ENCODE measurements around the gene NEK3.
"Not testable (repeated sequence)": the region's sequence is repeated elsewhere in the genome, so short reads cannot be mapped to it uniquely, and the experiment has no call there.

The NEK3 gene

GRCh38 chr13:52165411-52165810, 6.0 kb upstream of the NEK3 start:
- no peak for DNase-seq

DNA sequence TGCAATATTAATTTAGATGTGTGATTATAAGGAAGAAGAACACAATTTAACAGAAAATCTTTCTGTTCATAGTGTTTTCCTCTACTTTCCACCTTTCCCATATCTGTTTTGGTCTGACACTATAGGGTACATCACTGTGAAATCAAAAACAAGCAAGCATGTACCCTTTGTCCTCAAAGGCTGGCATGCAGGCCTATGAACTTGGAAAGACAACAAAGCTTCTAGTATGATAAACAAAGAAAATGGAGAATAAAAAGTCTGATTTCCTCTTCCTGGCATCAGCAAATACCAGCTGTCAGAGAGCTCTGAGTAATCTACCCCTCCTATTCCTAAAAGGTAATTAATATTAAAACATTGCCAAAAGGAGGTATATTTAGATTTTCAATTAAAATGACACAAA, 5.6 kb upstream of the NEK3 start:
- DNase-seq = no peak

GRCh38 chr13:52163878-52164277, 4.5 kb upstream of the NEK3 start:
- DNase-seq = not testable (repeated sequence)

DNA sequence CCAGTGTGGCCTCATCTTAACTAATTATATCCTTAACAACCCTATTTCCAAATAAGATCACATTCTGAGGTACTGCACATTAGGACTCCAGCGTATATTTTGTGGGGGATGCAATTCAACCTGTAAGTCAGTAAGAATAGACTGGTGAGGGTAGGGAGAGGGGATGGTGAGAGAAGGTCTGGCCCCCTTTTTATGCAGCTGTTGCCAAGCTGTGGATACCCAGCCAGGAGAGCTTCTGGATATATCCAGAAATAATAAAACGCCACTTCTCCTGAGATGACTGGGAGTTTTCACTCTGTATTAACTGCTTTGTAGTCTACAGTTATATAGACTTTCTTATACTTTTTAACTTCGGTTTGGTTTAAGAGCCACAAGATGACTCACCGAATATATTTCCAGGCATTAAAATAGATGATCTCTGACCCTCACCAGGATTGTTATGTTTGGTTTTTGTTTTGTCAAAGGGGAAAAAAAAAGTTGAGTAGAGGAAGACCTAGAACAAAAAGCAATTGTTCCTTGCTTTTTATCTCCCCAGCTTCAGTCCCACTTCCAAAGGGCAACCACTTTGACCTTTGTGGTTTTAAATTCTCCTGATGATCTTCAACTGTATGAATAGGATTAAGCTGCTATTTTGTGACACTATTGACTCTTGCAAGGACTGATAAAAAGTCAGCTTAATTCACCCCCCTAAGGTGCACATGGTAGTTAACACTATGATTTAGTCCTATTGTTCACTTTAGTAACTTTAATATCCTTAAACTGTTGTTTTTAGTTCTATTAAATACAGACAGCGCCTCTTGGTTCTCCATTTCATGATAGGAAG, 3.1 kb upstream of the NEK3 start:
- DNase-seq = no peak

DNA sequence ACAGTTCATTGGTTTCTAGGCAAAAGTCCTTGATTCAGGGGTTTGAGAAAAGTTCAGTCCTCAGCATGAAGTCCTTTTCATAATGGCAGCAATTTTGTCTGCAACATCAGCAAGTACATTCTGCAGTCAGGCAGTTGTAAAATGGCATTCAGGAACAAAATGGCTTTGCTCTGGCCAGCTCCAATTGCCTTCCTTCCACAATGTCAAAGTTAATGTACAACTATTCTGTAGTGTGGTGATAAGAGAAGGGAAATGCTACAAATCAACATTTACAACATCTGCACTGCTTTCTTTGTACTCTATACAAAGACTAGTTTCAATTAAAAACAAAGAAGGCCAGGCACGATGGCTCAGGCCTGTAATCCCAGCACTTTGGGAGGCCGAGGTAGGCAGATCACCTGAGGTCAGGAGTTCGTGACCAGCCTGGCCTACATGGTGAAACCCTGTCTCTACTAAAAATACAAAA, 1.8 kb upstream of the NEK3 start:
- no peak for DNase-seq

GRCh38 chr13:52160506-52160905, 1.1 kb upstream of the NEK3 start:
- DNase-seq = no peak

DNA sequence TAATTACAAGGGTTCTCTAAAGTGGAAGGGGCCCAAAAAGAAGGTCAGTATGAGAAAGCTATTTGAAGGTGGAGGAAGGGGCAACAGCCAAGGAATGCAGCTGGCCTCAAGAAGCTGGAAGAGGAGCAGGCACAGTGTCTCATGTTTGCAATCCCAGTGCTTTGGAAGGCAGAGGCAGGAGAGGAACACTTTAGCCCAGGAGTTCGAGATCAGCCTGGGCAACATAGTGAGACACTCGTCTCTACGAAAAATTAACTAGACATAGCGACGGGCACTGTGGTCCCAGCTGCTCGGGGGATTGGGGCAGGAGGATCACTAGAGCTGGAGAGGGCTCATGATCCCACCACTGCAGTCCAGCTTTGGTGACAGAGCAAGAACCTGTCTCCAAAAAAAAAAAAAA, 656 bp upstream of the NEK3 start:
- DNase-seq = no peak

GRCh38 chr13:52158629-52159158, 703 bp downstream of the NEK3 start:
- peak in 2 of 5 experiments; percentile 1 to 10 for DNase-seq

DNA sequence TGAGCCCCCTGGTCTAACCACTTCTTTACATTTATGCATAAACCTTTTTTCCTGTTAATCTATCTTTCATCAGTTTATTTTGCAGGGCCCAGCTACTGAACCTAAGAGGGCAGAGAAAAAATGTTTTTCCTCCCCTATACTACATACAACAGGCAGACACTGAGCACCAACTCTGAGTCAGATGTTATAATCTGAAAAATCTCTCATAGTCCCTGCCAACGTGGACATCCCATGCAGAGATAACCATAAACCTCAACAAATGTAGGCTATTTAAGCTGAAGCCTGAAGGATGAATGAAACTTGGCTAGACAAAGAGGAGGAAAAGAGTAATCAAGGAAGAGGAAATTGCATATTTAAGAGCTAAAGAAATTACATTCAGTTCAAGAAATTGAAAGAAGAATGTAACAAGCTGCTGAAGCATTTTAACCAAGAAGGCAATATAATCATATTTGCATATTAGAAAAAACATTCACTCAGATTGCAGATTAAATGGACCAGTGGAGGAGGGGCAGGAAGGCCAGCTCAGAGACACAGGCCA, 2.6 kb downstream of the NEK3 start:
- no peak for DNase-seq

- DNase-seq = no peak
These were observed 4.2 kb downstream of the NEK3 start for GRCh38 chr13:52155177-52155576.

- no peak for DNase-seq
These were observed 12.2 kb downstream of the NEK3 start for GRCh38 chr13:52147225-52147624.

DNA sequence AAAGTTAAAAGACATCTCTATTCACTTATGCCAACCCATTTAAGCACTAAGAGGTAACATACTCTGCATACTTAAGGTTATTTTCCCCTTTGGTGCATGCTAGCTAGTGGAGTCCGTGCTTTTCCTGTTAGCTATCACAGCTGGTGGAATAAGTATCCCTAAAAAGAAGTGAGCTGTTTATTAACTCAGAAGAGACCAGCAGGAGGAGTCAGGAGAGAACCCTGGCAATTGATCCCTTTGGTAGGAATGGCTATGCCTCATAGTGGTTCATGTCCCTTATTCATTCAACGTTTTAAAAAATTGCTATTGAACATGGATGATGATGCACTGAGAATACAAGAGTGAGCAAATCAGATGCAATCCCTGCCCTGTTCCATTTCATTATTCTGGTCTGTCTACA, 18.1 kb downstream of the NEK3 start:
- no peak for DNase-seq

DNA sequence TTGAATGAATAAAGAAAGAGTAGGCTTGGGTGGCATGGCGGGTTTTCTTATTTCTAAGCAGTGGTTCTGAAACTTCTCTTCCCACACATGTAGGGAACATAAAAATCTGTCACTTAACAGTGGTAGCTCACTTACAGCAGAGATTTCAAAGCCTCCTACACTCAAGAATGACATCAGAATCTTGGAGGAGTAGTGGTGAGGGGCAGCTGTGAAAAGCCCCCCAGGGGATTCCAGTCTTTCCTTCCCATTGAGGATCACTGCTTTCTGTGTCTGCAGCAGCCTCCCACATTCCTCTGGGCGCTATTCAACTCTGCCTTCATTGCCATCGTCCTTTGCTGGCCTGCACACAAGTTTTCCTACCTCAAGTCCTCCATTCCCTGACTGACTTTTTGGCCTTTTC, 21.9 kb downstream of the NEK3 start:
- DNase-seq = no peak

DNA sequence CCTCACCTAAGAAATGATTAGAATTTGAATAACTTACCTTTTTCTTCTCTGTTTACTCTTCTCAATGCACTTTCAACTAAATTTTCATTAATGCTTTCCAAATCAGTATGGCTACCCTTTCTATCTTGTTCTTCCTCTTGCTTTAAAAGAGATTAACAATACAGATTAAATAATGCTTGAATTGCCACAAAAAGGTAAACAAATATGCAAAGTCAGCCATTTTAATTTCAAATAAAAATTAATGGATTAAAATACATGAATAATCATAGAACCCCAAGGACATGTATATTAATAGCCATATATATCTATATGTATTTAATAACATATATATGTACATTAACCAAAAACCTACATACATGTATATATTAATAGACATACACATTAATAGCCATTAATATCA, 22.6 kb downstream of the NEK3 start:
- DNase-seq = no peak

DNA sequence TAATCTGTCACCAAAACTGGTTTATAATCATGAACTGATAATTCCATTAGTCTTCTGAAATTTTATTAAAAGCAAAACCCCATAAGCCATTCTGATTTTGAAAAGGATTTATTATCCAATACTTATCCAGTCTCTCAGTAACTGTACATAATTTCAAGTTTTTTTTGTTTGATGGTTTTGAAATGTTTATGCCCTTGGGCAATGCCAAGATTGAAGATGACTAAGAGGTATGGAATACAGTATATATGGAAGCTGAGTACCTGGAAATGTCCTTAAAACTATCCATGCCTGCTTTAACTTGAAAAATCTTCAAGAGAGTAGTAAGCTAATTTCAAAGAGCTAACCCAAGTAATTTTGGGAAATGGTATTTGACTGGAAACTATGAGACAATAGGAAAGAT, 28.8 kb downstream of the NEK3 start:
- DNase-seq = no peak

GRCh38 chr13:52128714-52129700, 30.4 kb downstream of the NEK3 start, which contains the start of gene NEK5:
Gene NEK5 (minus strand): TSS chr13:52129073. CDS start chr13:52127482, 1,591 bp downstream.
- peak; percentile 18 to 49 (median 26) for DNase-seq

DNA sequence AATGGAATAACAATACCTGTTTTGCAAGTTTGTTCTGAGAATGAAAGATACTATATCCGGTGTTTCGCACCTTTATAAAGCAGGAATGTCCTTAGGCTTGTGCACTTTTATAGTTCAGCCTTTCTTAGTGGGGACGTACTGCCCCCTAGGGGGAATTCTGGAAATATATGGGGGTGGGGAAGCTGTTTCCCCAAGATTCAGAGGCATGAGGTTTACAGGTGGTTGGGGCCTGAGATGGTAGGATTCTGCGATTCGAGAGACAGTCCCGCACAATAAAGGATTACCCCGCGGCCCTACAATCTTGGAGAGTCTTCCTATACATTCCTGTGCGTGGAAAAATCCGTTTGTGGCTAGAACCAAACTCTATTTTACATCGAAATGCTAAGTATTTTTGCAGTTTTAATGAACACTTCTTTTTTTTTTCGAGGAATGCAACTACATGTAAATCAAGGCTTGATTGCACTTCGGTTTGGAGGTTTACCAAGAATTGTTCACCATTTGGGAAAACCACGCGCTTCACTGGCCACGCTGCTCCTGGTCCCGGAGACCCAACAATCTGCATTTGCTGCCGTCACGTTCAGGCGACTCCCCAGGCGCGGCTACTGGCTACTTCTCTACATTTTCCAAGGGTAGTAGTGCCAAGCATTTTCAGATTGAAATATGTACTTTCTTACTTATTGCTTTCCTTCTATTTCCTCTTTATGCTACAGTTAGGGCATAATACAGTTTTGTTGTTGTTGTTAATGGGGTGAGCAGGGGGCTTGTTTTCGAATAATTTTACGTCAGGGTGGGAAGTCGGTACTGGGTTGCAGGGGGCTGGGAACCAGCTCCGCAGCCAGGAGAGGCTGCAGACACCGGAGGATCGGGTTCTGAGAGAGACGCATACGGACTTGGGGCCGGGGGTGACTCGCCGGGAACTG, 31.4 kb downstream of the NEK3 start:
- DNase-seq = peak in 4 of 5 experiments; percentile 23 to 48 (median 37)

GRCh38 chr13:52127378-52127777, 32.0 kb downstream of the NEK3 start:
- no peak for DNase-seq

- no peak for DNase-seq
These were observed 33.9 kb downstream of the NEK3 start for GRCh38 chr13:52125547-52125946.

GRCh38 chr13:52118595-52118994, 40.8 kb downstream of the NEK3 start:
- no peak for DNase-seq

DNA sequence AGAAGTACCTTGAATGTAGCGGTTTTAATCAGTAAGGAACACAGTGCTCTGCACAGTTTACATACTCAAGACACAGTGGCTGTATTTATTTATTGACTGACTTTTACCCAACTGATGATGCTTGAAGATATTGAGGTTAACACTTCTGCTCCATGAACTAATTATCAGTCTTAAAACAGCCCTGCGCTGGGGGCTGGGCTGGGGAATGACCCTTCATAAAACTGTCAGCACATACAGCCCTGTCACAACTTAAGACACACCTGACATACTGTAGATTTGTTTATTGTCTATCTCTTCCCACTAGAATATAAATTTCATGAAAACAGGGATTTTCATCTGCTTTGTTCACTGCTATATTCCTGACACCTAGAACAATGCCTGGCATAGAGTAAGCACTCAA, 41.3 kb downstream of the NEK3 start:
- no peak for DNase-seq

DNA sequence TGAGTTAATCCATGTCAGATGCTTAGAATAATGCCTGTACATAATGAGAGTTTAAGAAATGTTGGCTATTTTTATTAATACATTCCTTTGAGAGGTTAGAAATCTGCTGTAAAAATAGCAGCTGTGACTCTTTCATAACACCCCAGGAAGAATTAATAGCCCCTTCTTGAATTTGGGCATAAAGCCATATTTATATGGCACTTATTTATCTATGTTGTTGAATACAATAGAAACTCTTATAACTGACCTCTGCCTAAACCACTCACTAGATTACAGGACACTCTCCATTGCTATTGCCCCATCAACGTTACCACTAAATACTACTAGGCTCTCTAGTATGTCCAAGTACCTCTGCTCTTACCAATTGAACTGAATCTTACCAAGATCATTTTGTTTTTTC, 46.8 kb downstream of the NEK3 start:
- no peak for DNase-seq

Measured in T-helper 2 cell (primary cell).